Coronary artery (tissue), 2 donors: ENCODE results near the gene TATDN2.
"Not testable (repeated sequence)": the region's sequence is repeated elsewhere in the genome, so short reads cannot be mapped to it uniquely, and the experiment has no call there.

Experiments used
- DNase-seq: peaks from one replicate; pipeline ENCODE4 v3.0.0-alpha.2; 2017; ENCODE audit warnings: low spot score
- H3K27ac ChIP-seq, 2 donors: fragments of 200-600 bp; sonication (generic); one replicate each; pipeline ENCODE4 v1.5.1; 2016 to 2019
- H3K4me3 ChIP-seq: fragments of 200-600 bp; sonication (generic); 2 replicates; pipeline ENCODE4 v1.5.1; 2016; ENCODE audit warnings: mild to moderate bottlenecking, moderate library complexity
- CTCF ChIP-seq: fragments of 200-600 bp; sonication (generic); IDR thresholded peaks from one replicate; pipeline ENCODE4 v1.5.1; 2019; ENCODE audit warnings: antibody characterized with exemption

The TATDN2 gene

GRCh38 chr3:10259036-10259435 lies 10.8 kb downstream of the TATDN2 start:
- no peak for TF ChIP-seq CTCF
- H3K4me3 ChIP-seq: no peak overlapping the region
- H3K27ac ChIP-seq: no peak overlapping the region
- no peak for DNase-seq

DNA sequence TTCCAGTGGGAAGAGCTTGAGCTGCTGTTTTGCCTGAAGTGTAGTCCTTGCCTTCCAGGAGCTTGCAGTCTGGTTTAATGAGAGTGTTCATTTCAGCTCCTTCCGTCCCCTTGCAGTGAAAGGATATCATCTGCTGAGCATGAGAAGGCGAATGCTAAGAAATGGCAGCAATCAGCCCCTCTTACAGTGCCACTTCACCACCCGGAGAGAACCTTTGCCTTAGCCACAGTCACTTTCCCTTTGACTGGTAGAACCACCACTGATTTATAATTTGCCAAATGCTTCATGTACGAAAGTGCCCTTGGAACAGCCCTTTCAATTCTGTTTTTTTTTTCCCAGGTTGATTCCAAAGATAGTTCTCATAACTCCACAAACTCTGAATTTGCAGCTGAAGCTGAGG lies 11.5 kb downstream of the TATDN2 start:
- TF ChIP-seq CTCF: no peak
- DNase-seq: no peak
- Histone ChIP-seq H3K4me3 (no peak overlapping the region), H3K27ac (no peak overlapping the region)

- no peak for DNase-seq
- H3K27ac ChIP-seq: no peak overlapping the region
- no peak overlapping the region for H3K4me3 ChIP-seq
- TF ChIP-seq CTCF: no peak
Measured at GRCh38 chr3:10260211-10260701, 12.0 kb downstream of the TATDN2 start.

GRCh38 chr3:10262027-10262426 lies 13.8 kb downstream of the TATDN2 start:
- H3K27ac ChIP-seq: no peak overlapping the region
- H3K4me3 ChIP-seq: no peak overlapping the region
- no peak for DNase-seq
- no peak for TF ChIP-seq CTCF

DNA sequence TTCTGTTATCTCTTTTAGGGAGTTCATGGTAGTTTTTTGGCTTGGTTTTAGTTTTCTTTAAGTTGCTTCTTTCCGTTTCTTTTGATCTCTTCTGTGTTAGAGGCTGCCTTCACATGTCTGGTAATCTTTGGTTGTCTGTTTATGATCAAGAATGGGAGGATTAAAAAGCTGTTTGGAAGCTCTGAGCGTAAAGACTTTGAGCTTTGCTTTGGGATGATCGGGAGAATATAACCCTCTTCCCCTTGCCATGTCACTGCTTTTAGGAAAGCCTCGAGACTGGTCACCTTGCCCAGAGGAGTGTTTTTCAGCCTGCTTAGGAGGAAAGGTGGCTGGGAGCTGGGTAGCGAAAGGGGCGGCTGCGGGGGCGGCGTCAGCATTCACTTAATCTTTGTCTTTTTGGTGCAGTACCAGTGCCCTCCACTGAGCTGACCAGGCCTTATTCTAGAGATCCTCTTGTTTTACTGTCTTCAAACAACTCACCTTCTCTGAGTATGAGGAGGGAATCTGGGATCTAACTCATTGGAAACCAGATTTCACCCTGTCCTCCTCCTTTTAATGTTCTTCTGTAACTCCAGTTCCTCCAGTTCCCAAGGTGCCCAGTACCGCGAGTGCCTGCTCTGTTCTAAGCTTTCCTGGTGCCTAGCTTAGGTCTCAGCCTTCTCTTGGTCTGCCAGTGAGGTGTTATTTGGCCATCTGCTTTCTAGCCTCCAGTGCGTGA lies 15.5 kb downstream of the TATDN2 start:
- peak; percentile 17 for TF ChIP-seq CTCF
- H3K4me3 ChIP-seq: no peak overlapping the region
- DNase-seq: no peak
- no peak overlapping the region for H3K27ac ChIP-seq

DNA sequence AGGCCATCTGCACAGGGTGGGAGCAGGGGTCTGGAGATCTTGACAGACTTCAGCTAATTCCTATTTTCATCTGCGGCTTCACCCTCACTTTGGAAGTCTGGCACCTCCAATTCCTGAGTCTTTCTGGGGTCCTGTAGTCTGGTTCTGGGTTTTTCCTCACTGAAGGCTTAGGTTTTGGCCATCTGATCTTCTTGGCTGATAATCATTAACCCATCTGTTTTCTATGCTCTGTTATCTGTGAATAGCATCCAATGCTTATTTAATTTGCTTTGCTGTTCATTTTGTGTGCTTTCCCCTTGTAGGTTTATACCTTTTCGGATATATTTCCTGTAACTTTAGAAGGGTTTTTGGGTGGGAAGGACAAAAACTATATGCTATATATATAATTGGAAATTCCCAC lies 17.6 kb downstream of the TATDN2 start:
- no peak for TF ChIP-seq CTCF
- DNase-seq: no peak
- no peak overlapping the region for H3K4me3 ChIP-seq
- no peak overlapping the region for H3K27ac ChIP-seq

GRCh38 chr3:10266936-10267335 lies 18.7 kb downstream of the TATDN2 start:
- H3K27ac ChIP-seq, H3K4me3 ChIP-seq, DNase-seq: not testable (repeated sequence)
